ENCODE results near the gene AMZ1.

AMZ1 gene

GRCh38 chr7:2751086-2751485 lies 63.1 kb downstream of the AMZ1 start:
- DNase-seq (ENCODE audit: low spot score): no peak

- no peak for DNase-seq (ENCODE audit: low spot score)
Observed at GRCh38 chr7:2753148-2753547, 65.1 kb downstream of the AMZ1 start.

- no peak for DNase-seq (ENCODE audit: low spot score)
Observed at GRCh38 chr7:2754086-2754485, 66.1 kb downstream of the AMZ1 start.

- DNase-seq (ENCODE audit: low spot score): no peak
Observed at GRCh38 chr7:2754912-2755311, 66.9 kb downstream of the AMZ1 start.

GRCh38 chr7:2755531-2755930 lies 67.5 kb downstream of the AMZ1 start:
- DNase-seq (ENCODE audit: low spot score): no peak

GRCh38 chr7:2757361-2757903 lies 69.4 kb downstream of the AMZ1 start:
- DNase-seq (ENCODE audit: low spot score): peak; percentile 82

GRCh38 chr7:2757904-2758672 lies 70.1 kb downstream of the AMZ1 start:
- peak; percentile 96 for DNase-seq (ENCODE audit: low spot score)

- DNase-seq (ENCODE audit: low spot score): peak; percentile 51
Observed at GRCh38 chr7:2758673-2759616, 70.9 kb downstream of the AMZ1 start.

- no peak for DNase-seq (ENCODE audit: low spot score)
Observed at GRCh38 chr7:2759736-2760097, 71.7 kb downstream of the AMZ1 start.

GRCh38 chr7:2760098-2760889 lies 72.3 kb downstream of the AMZ1 start:
- peak; percentile 80 for DNase-seq (ENCODE audit: low spot score)

- DNase-seq (ENCODE audit: low spot score): no peak
Observed at GRCh38 chr7:2761131-2761624, 73.2 kb downstream of the AMZ1 start.

- DNase-seq (ENCODE audit: low spot score): no peak
Observed at GRCh38 chr7:2761801-2762497, 73.9 kb downstream of the AMZ1 start.

GRCh38 chr7:2763597-2763996 lies 75.6 kb downstream of the AMZ1 start:
- no peak for DNase-seq (ENCODE audit: low spot score)

- DNase-seq (ENCODE audit: low spot score): no peak
Observed at GRCh38 chr7:2764621-2765020, 76.6 kb downstream of the AMZ1 start.

All from hematopoietic multipotent progenitor cell treated with erythropoietin and hydrocortisone succinate and interleukin-3 and kit ligand, for 17 days (in vitro differentiated cells).